ENCODE data around the gene CACNG8.

- TF ChIP-seq CTCF (IDR thresholded peaks at IDR 0.05) = no peak
- no peak for TF ChIP-seq POLR2A (IDR thresholded peaks at IDR 0.05)
Observed at GRCh38 chr19:54017261-54017660, 54.5 kb downstream of the CACNG8 start.

Data from thyroid gland (tissue), 4 donors.